GM12878 (cell line): ENCODE data around the gene SPINT1. TPM values are rescaled to one million over a fixed set of nuclear protein-coding genes. Genes with fewer than 3 reads are reported as not detected.

ENCODE experiments used
- ASH2L ChIP-seq: fragments of 300-600, 200-600 bp; sonication (generic); IDR thresholded peaks from 2 replicates; pipeline ENCODE4 v1.6.1; 2017; ENCODE audit warnings: low read depth, mild to moderate bottlenecking, borderline replicate concordance
- BCLAF1 ChIP-seq: fragments of 450-650 bp; IDR thresholded peaks from 2 replicates; pipeline ENCODE4 v1.6.1; 2017; ENCODE audit warnings: antibody characterized with exemption, mild to moderate bottlenecking, moderate library complexity
- CBFB ChIP-seq: IDR thresholded peaks from 2 replicates; pipeline ENCODE4 v1.6.1; 2016; ENCODE audit warnings: antibody characterized with exemption, low read depth
- CBX5 ChIP-seq: sonication (generic); IDR thresholded peaks from 2 replicates; pipeline ENCODE4 v1.6.1; 2016; ENCODE audit warnings: low read depth, moderate library complexity, mild to moderate bottlenecking, inconsistent platforms
- CREM ChIP-seq: IDR thresholded peaks from 2 replicates; pipeline ENCODE4 v1.6.1; 2014; ENCODE audit warnings: antibody characterized with exemption, low read depth
- FOXK2 ChIP-seq: fragments of 450-650 bp; IDR thresholded peaks from 2 replicates; pipeline ENCODE4 v1.6.1; 2017; ENCODE audit warnings: mild to moderate bottlenecking, moderate library complexity
- IKZF1 ChIP-seq: fragments of 450-650 bp; conservative IDR thresholded peaks from 2 replicates; pipeline ENCODE4 v1.6.1; 2017; ENCODE audit warnings: antibody characterized with exemption, mild to moderate bottlenecking
- IRF5 ChIP-seq: fragments of 450-650 bp; IDR thresholded peaks from 2 replicates; pipeline ENCODE4 v1.6.1; 2017; ENCODE audit warnings: borderline replicate concordance
- MTA2 ChIP-seq: fragments of 450-650 bp; IDR thresholded peaks from 2 replicates; pipeline ENCODE4 v1.6.1; 2016; ENCODE audit warnings: low read depth, mild to moderate bottlenecking, moderate library complexity
- NFXL1 ChIP-seq: fragments of 450-650 bp; IDR thresholded peaks from 2 replicates; pipeline ENCODE4 v1.6.1; 2017; ENCODE audit warnings: antibody characterized with exemption, mild to moderate bottlenecking, borderline replicate concordance
- PRDM15 ChIP-seq: fragments of 450-650 bp; formaldehyde crosslinking; IDR thresholded peaks from 2 replicates; pipeline ENCODE4 v1.4.0; 2020; ENCODE audit warnings: mild to moderate bottlenecking, moderate library complexity
- SREBF1 ChIP-seq: IDR thresholded peaks from 2 replicates; pipeline ENCODE4 v1.6.1; 2012; ENCODE audit warnings: mild to moderate bottlenecking, low read length
- SREBF2 ChIP-seq: IDR thresholded peaks from 2 replicates; pipeline ENCODE4 v1.6.1; 2012; ENCODE audit warnings: mild to moderate bottlenecking, low read length
- TBL1XR1 ChIP-seq: IDR thresholded peaks from 2 replicates; pipeline ENCODE4 v1.6.1; 2012; ENCODE audit warnings: low read depth, low read length, improper control_type of control experiment
- TCF12 ChIP-seq: IDR thresholded peaks from 2 replicates; pipeline ENCODE4 v1.6.1; 2011; ENCODE audit warnings: low read depth, mild to moderate bottlenecking, low read length
- TCF3 ChIP-seq: IDR thresholded peaks from 2 replicates; pipeline ENCODE4 v1.6.1; 2012; ENCODE audit warnings: low read depth, mild to moderate bottlenecking, low read length, borderline replicate concordance; ENCODE audit not compliant: insufficient read depth
- TCF7 ChIP-seq: IDR thresholded peaks from 2 replicates; pipeline ENCODE4 v1.6.1; 2014; ENCODE audit warnings: antibody characterized with exemption, borderline replicate concordance
- ZNF24 ChIP-seq: fragments of 450-650 bp; IDR thresholded peaks from 2 replicates; pipeline ENCODE4 v1.6.1; 2017; ENCODE audit warnings: antibody characterized with exemption, mild to moderate bottlenecking
- ZNF687 ChIP-seq: fragments of 450-650 bp; IDR thresholded peaks from 2 replicates; pipeline ENCODE4 v1.6.1; 2017; ENCODE audit warnings: mild to moderate bottlenecking, moderate library complexity
- polyA plus RNA-seq, 11 experiments: library from polyadenylated mRNA; depleted of rRNA in 4 of 11; unstranded in 6 of 11; stranded (reverse) in 5 of 11; fragments of >200 nt; fragmentation: Nextera tagmentation in 4 of 11; fragmentation: Illumina TruSeq in 1 of 11; extraction: Ambion mirVana in 4 of 11; extraction: Trizol in 1 of 11; gene quantifications; 1 replicate in 1 of 11; 2 replicates in 10 of 11; pipeline versions ENCODE4 v1.2.1 to v1.2.3, GENCODE V29; 2011 to 2016; ENCODE audit warnings: inconsistent platforms in 2 of 11, missing spikeins in 2 of 11, low read depth in 1 of 11
- total RNA-seq, 4 experiments: library from RNA; depleted of rRNA in 3 of 4; stranded (reverse); fragments of >200 nt in 3 of 4; fragmentation: Illumina TruSeq in 1 of 4; extraction: Trizol in 1 of 4; gene quantifications; 2 replicates each; pipeline versions ENCODE4 v1.2.1 to v1.2.3, GENCODE V29; 2013 to 2021

SPINT1 gene
- total and polyA plus RNA-seq, 10 of the 15 experiments (the other 5 are each of a cell fraction or from before 2014, with no cell fraction given): 3.5 to 28.6 (median 10.2) TPM

- TF ChIP-seq BCLAF1 (no peak), IRF5 (no peak), TCF7 (no peak), CREM (peak; percentile 87; the same call in 1 of the 2 replicates), ASH2L (no peak), CBFB (no peak), SREBF2 (no peak), ZNF687 (peak; percentile 91), TBL1XR1 (no peak; the same call in 1 of the 2 replicates), MTA2 (no peak), SREBF1 (peak; percentile 79), TCF3 (no peak), CBX5 (no peak), NFXL1 (no peak), PRDM15 (CRISPR knock-in tag) (no peak), FOXK2 (no peak), IKZF1 (peak; percentile 99), ZNF24 (no peak), TCF12 (no peak)
Observed at GRCh38 chr15:40807028-40807887, 36.6 kb upstream of the SPINT1 start, which contains the start of the genes DNAJC17 and ZFYVE19 (continued).
